Measurements from ENCODE around the gene PUM2. TPM values are rescaled to one million over a fixed set of nuclear protein-coding genes. Genes with fewer than 3 reads are reported as not detected.

The PUM2 gene
- total and polyA plus RNA-seq, 8 donors, result 86.4 to 129 (median 118) TPM

DNA sequence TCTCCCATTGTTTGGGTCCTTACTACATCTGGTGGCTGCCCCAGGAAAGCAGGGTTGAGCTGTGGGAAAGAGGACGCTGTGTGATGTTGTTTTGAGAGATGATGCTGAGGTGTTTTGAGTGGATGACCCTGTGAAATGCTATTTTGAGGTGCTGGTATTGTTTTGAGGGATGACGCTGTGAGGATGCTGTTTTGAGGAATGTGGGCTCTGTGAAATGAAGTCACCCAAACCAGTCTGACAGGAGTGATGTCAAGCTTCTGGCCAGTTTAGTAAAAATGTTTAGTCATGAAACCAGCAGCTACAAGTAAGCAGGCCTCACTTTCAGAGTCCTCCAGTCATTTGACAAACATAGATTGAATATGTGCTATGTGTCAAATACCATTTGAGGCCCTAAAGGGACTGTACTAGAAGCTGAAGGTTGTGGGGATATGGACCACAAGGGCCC is 16.1 kb upstream of the PUM2 start:
- Histone ChIP-seq H3K36me3 (no peaks in the 10 kb centered on the region), H3K4me3 (no peak overlapping the region), H3K27ac (no peak overlapping the region), H3K27me3 (no peaks in the 10 kb centered on the region), H3K4me1 (no peaks in the 10 kb centered on the region), H3K9me3 (peaks cover 0 to 4% of the 10 kb centered on the region in 2 donors)
- DNase-seq, result no peak
- TF ChIP-seq, protein P1, sequence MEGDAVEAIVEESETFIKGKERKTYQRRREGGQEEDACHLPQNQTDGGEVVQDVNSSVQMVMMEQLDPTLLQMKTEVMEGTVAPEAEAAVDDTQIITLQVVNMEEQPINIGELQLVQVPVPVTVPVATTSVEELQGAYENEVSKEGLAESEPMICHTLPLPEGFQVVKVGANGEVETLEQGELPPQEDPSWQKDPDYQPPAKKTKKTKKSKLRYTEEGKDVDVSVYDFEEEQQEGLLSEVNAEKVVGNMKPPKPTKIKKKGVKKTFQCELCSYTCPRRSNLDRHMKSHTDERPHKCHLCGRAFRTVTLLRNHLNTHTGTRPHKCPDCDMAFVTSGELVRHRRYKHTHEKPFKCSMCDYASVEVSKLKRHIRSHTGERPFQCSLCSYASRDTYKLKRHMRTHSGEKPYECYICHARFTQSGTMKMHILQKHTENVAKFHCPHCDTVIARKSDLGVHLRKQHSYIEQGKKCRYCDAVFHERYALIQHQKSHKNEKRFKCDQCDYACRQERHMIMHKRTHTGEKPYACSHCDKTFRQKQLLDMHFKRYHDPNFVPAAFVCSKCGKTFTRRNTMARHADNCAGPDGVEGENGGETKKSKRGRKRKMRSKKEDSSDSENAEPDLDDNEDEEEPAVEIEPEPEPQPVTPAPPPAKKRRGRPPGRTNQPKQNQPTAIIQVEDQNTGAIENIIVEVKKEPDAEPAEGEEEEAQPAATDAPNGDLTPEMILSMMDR (IDR thresholded peaks at IDR 0.05), result no peak
- no peak for ATAC-seq
- intact Hi-C loops (cut with DNase I), result no loop called here

DNA sequence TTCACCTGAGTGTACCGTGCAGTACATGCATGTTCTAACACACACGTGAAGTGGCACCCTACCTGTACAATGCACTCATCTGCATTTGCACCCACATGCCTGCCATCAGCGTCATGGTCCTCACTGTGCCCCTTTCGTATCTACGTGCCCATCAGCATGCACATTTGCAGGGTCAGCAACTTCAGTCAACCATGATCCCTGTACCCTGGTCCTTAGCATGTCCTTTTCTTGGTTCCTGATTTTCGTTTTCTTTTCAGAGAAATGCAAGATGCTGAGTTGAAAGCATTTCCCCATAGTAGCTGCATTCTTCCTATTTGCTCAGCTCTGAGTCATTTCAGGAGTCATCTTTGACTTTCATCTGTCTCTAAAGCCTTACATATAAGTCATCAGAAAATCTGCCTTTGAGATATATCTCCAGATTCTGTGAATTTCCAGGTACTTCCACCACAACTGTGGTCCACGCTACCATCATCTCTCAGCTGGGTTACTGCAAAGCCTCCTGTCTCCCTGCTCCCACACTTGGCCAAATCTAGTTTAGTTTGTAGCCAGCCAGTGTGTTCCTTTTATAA is 14.7 kb upstream of the PUM2 start:
- no peaks in the 10 kb centered on the region for H3K27me3 ChIP-seq
- no peak for DNase-seq
- no peak overlapping the region for H3K27ac ChIP-seq
- intact Hi-C loops (cut with DNase I), result no loop called here
- no peaks in the 10 kb centered on the region for H3K36me3 ChIP-seq
- TF ChIP-seq, protein P1 (IDR thresholded peaks at IDR 0.05), result no peak
- peaks cover 0 to 4% of the 10 kb centered on the region in 2 donors for H3K9me3 ChIP-seq
- no peak overlapping the region for H3K4me3 ChIP-seq
- ATAC-seq, result no peak
- no peaks in the 10 kb centered on the region for H3K4me1 ChIP-seq

GRCh38 chr2:20363578-20363977 is 12.9 kb upstream of the PUM2 start:
- Histone ChIP-seq H3K9me3 (peaks cover 0 to 4% of the 10 kb centered on the region in 2 donors), H3K27me3 (no peaks in the 10 kb centered on the region), H3K4me1 (no peaks in the 10 kb centered on the region), H3K4me3 (no peak overlapping the region), H3K36me3 (no peaks in the 10 kb centered on the region), H3K27ac (no peak overlapping the region)
- TF ChIP-seq, protein P1 (IDR thresholded peaks at IDR 0.05), result no peak
- DNase-seq, result no peak
- no peak for ATAC-seq
- intact Hi-C loops (cut with DNase I), result no loop called here

- no peaks in the 10 kb centered on the region for H3K27me3 ChIP-seq
- TF ChIP-seq, protein P1 (IDR thresholded peaks at IDR 0.05), result no peak
- intact Hi-C loops (cut with DNase I), result no loop called here
- no peak overlapping the region for H3K4me3 ChIP-seq
- H3K27ac ChIP-seq, result no peak overlapping the region
- no peaks in the 10 kb centered on the region for H3K4me1 ChIP-seq
- DNase-seq (no peak), ATAC-seq (no peak)
- peaks cover 0 to 2% of the 10 kb centered on the region in 2 donors for H3K9me3 ChIP-seq
- H3K36me3 ChIP-seq, result no peaks in the 10 kb centered on the region
These were observed 12.2 kb upstream of the PUM2 start for GRCh38 chr2:20362701-20363435.

DNA sequence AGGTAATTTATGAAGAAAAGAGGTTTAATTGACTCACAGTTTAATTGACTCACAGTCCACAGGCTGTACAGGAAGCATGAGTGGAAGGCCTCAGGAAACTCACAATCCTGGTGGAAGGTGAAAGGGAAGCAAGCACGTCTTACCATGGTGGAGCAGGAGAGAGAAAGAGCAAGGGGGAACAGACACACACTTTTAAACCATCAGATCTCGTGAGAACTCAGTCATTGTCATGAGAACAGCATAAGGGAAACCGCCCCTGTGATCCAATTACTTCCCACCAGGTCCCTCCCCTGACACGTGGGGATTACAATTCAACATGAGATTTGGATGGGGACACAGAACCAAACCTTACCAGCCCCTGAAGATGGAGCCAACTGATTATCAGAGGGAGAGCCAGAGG is 11.2 kb upstream of the PUM2 start:
- no peak for ATAC-seq
- Histone ChIP-seq H3K27ac (no peak overlapping the region), H3K4me3 (no peak overlapping the region), H3K4me1 (no peaks in the 10 kb centered on the region), H3K36me3 (no peaks in the 10 kb centered on the region), H3K9me3 (no peaks in the 10 kb centered on the region), H3K27me3 (no peaks in the 10 kb centered on the region)
- intact Hi-C loops (cut with DNase I), result no loop called here
- no peak for DNase-seq
- TF ChIP-seq, protein P1 (IDR thresholded peaks at IDR 0.05), result no peak
